Sigmoid colon (tissue), 4 donors: ENCODE measurements around the gene SLC1A3.

Experiments used
- EP300 ChIP-seq, 4 donors: sonication (generic); formaldehyde crosslinking; IDR thresholded peaks; one replicate each; pipeline ENCODE4 v1.6.1; 2017; ENCODE audit warnings: antibody characterized with exemption in 4 of 4
- POLR2A ChIP-seq, 2 donors: fragments of 450-650 bp; IDR thresholded peaks; one replicate each; pipeline ENCODE4 v1.6.1; 2016; ENCODE audit warnings: antibody characterized with exemption in 2 of 2, mild to moderate bottlenecking in 2 of 2, moderate library complexity in 2 of 2
- TF ChIP-seq, protein P1 (sequence below), 4 experiments: fragments of 450-650 bp in 3 of 4; fragments of 200-600 bp in 1 of 4; IDR thresholded peaks; one replicate each; pipeline ENCODE4 v1.5.1; 2016 to 2019; ENCODE audit warnings: antibody characterized with exemption in 4 of 4, mild to moderate bottlenecking in 3 of 4, moderate library complexity in 2 of 4

DNA sequence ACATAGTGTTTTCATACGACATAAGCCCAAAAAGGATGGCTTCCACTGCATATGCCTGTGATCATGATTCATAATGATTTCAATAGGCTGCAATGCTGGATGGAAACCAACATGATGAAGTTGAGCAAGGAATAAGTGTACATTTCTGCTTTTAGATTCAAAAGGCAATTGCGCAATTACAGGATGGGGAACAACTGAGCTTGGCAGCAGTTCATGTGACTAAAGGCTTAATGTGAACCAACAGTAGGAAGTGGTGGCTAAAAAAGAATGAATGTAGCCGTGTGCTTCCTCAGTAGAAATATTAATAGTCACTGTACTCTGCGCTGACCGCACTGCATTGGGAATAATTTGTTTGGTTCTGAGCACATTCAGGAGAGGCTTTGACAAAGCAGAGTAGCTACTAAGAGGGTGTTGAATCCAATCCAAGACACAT lies 51.2 kb downstream of the SLC1A3 start:
- TF ChIP-seq EP300 (IDR thresholded peaks at IDR 0.05) (peak in 3 of 4 donors; percentile 18 to 77 (median 65)), POLR2A (IDR thresholded peaks at IDR 0.05) (no peak)
- TF ChIP-seq, protein P1, sequence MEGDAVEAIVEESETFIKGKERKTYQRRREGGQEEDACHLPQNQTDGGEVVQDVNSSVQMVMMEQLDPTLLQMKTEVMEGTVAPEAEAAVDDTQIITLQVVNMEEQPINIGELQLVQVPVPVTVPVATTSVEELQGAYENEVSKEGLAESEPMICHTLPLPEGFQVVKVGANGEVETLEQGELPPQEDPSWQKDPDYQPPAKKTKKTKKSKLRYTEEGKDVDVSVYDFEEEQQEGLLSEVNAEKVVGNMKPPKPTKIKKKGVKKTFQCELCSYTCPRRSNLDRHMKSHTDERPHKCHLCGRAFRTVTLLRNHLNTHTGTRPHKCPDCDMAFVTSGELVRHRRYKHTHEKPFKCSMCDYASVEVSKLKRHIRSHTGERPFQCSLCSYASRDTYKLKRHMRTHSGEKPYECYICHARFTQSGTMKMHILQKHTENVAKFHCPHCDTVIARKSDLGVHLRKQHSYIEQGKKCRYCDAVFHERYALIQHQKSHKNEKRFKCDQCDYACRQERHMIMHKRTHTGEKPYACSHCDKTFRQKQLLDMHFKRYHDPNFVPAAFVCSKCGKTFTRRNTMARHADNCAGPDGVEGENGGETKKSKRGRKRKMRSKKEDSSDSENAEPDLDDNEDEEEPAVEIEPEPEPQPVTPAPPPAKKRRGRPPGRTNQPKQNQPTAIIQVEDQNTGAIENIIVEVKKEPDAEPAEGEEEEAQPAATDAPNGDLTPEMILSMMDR (IDR thresholded peaks at IDR 0.05) = no peak
